Osteoblast (primary cell): ENCODE results near the gene GGA1. TPM values are rescaled to one million over a fixed set of nuclear protein-coding genes. Genes with fewer than 3 reads are reported as not detected.
A peak's percentile ranks its signal among the peaks of the same experiment; 100 is the strongest.

ENCODE experiments used
- DNase-seq: peaks from one replicate; pipeline ENCODE4 v3.0.0; 2011; ENCODE audit warnings: low spot score, mixed read lengths; ENCODE audit not compliant: insufficient read length; ENCODE audit errors: missing footprints
- H2AFZ ChIP-seq: 2 replicates; pipeline ENCODE4 v1.6.0; 2011; ENCODE audit warnings: mild to moderate bottlenecking, low read length
- H3K27ac ChIP-seq: 2 replicates; pipeline ENCODE4 v1.5.1; 2011; ENCODE audit warnings: mild to moderate bottlenecking, low read depth, low read length, moderate library complexity
- H3K27me3 ChIP-seq: 2 replicates; pipeline ENCODE4 v1.6.0; 2012; ENCODE audit warnings: mild to moderate bottlenecking, control low read depth, inconsistent platforms, low read length, moderate library complexity; ENCODE audit not compliant: insufficient read depth
- H3K36me3 ChIP-seq: 2 replicates; pipeline ENCODE4 v1.5.1; 2011; ENCODE audit warnings: mild to moderate bottlenecking, low read length, control low read depth, moderate library complexity; ENCODE audit not compliant: insufficient read depth
- H3K4me1 ChIP-seq: 2 replicates; pipeline ENCODE4 v1.5.1; 2011; ENCODE audit warnings: mild to moderate bottlenecking, low read length, control low read depth, moderate library complexity; ENCODE audit not compliant: insufficient read depth
- H3K4me2 ChIP-seq: 2 replicates; pipeline ENCODE4 v1.6.0; 2011; ENCODE audit warnings: mild to moderate bottlenecking, low read length; ENCODE audit not compliant: insufficient read depth
- H3K4me3 ChIP-seq: fragments of 200-600 bp; sonication (generic); 3 replicates; pipeline ENCODE4 v1.5.1; 2012; ENCODE audit warnings: mild to moderate bottlenecking, low read length, inconsistent platforms; ENCODE audit not compliant: insufficient read depth
- H3K79me2 ChIP-seq: 2 replicates; pipeline ENCODE4 v1.6.0; 2012; ENCODE audit warnings: mild to moderate bottlenecking, low read length, control low read depth, inconsistent platforms; ENCODE audit not compliant: insufficient read depth
- H3K9me3 ChIP-seq: 2 replicates; pipeline ENCODE4 v1.5.1; 2011; ENCODE audit warnings: low read depth, low read length, control low read depth
- H4K20me1 ChIP-seq: 2 replicates; pipeline ENCODE4 v1.6.0; 2012; ENCODE audit warnings: mild to moderate bottlenecking, low read length, control low read depth; ENCODE audit not compliant: insufficient read depth
- CTCF ChIP-seq: IDR thresholded peaks from 2 replicates; pipeline ENCODE4 v1.5.1; 2011; ENCODE audit warnings: mild to moderate bottlenecking, low read depth, low read length, moderate library complexity; ENCODE audit errors: extremely low read depth
- total RNA-seq: library from RNA; depleted of rRNA; stranded (reverse); fragments of >200 nt; gene quantifications from 2 replicates; pipeline ENCODE4 v1.2.3, GENCODE V29; 2012

The GGA1 gene
- total RNA-seq, 1 donor, result 36.2 TPM

GRCh38 chr22:37566903-37567798 is 41.5 kb upstream of the GGA1 start:
- H4K20me1 ChIP-seq, result peaks cover 97% of the 10 kb centered on the region
- H2AFZ ChIP-seq, result no peak overlapping the region
- H3K4me3 ChIP-seq, result no peak overlapping the region
- peaks cover 80% of the 10 kb centered on the region for H3K79me2 ChIP-seq
- TF ChIP-seq CTCF, result peak; percentile 84
- H3K36me3 ChIP-seq, result peaks cover 47% of the 10 kb centered on the region
- H3K27me3 ChIP-seq, result no peaks in the 10 kb centered on the region
- H3K4me2 ChIP-seq, result peak overlapping the region; percentile 13
- H3K27ac ChIP-seq, result peak overlapping the region; percentile 49
- peaks cover 49% of the 10 kb centered on the region for H3K4me1 ChIP-seq
- H3K9me3 ChIP-seq, result no peaks in the 10 kb centered on the region
- peak; percentile 96 for DNase-seq

DNA sequence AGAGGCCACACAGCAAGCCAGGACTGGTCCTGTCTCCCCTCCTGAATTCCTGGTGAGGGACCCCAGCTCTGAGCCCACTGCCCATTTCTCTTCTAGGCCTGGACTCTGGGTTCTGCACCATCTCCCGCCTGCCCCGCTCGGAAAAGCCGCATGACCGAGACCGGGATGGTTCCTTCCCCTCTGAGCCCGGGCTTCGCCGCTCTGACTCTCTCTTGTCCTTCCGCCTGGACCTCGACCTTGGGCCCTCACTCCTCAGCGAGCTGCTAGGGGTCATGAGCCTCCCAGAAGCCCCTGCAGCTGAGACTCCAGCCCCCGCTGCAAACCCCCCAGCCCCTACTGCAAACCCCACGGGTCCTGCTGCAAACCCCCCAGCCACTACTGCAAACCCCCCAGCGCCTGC is 40.6 kb upstream of the GGA1 start:
- TF ChIP-seq CTCF, result no peak
- H3K27me3 ChIP-seq, result no peaks in the 10 kb centered on the region
- no peaks in the 10 kb centered on the region for H3K9me3 ChIP-seq
- no peak overlapping the region for H3K4me3 ChIP-seq
- no peak overlapping the region for H3K27ac ChIP-seq
- H3K4me2 ChIP-seq, result no peak overlapping the region
- H3K36me3 ChIP-seq, result peaks cover 46% of the 10 kb centered on the region
- H4K20me1 ChIP-seq, result peaks cover 89% of the 10 kb centered on the region
- peak; percentile 13 for DNase-seq
- no peak overlapping the region for H2AFZ ChIP-seq
- H3K79me2 ChIP-seq, result peaks cover 72% of the 10 kb centered on the region
- peaks cover 41% of the 10 kb centered on the region for H3K4me1 ChIP-seq

- Histone ChIP-seq H4K20me1 (peaks cover 85% of the 10 kb centered on the region), H3K4me3 (no peak overlapping the region), H3K9me3 (no peaks in the 10 kb centered on the region), H3K27me3 (no peaks in the 10 kb centered on the region), H3K27ac (no peak overlapping the region), H3K4me2 (no peak overlapping the region), H3K4me1 (peaks cover 36% of the 10 kb centered on the region), H3K79me2 (peaks cover 70% of the 10 kb centered on the region), H2AFZ (no peak overlapping the region), H3K36me3 (peaks cover 46% of the 10 kb centered on the region)
- peak; percentile 43 for DNase-seq
- no peak for TF ChIP-seq CTCF
Measured at GRCh38 chr22:37568448-37569008, 40.1 kb upstream of the GGA1 start.
